Effector CD8-positive, alpha-beta T cell (primary cell): ENCODE results near the gene ADAMTS2.

Experiments used
- DNase-seq: peaks from one replicate; lab custom pipeline; 2025; lab: John Stamatoyannopoulos, UW

Gene ADAMTS2

GRCh38 chr5:179266291-179267070 is 78.8 kb downstream of the ADAMTS2 start:
- DNase-seq, result no peak

- DNase-seq, result no peak
Observed at GRCh38 chr5:179265514-179266290, 79.6 kb downstream of the ADAMTS2 start.

GRCh38 chr5:179264783-179265513 is 80.3 kb downstream of the ADAMTS2 start:
- DNase-seq, result no peak

GRCh38 chr5:179264053-179264782 is 81.0 kb downstream of the ADAMTS2 start:
- DNase-seq, result no peak

GRCh38 chr5:179263391-179264052 is 81.7 kb downstream of the ADAMTS2 start:
- no peak for DNase-seq

GRCh38 chr5:179262126-179262920 is 82.9 kb downstream of the ADAMTS2 start:
- DNase-seq, result no peak

GRCh38 chr5:179261301-179262125 is 83.7 kb downstream of the ADAMTS2 start:
- no peak for DNase-seq

GRCh38 chr5:179260324-179261070 is 84.8 kb downstream of the ADAMTS2 start:
- DNase-seq, result no peak

GRCh38 chr5:179259731-179260323 is 85.4 kb downstream of the ADAMTS2 start:
- DNase-seq, result no peak

- DNase-seq, result no peak
Observed at GRCh38 chr5:179258922-179259730, 86.1 kb downstream of the ADAMTS2 start.

- no peak for DNase-seq
Observed at GRCh38 chr5:179258001-179258921, 87.0 kb downstream of the ADAMTS2 start.

GRCh38 chr5:179257176-179257682 is 88.0 kb downstream of the ADAMTS2 start:
- DNase-seq, result no peak

- DNase-seq, result no peak
Observed at GRCh38 chr5:179256328-179257175, 88.7 kb downstream of the ADAMTS2 start.

- DNase-seq, result no peak
Observed at GRCh38 chr5:179255527-179256327, 89.5 kb downstream of the ADAMTS2 start.
